ENCODE measurements around the gene ATP6V1C2. TPM values are rescaled to one million over a fixed set of nuclear protein-coding genes. Genes with fewer than 3 reads are reported as not detected.

ATP6V1C2 gene
- total and polyA plus RNA-seq, 9 of the 15 experiments (the other 6 are each of a cell fraction or from before 2014, with no cell fraction given), result 0.01 to 0.31 (median 0.10) TPM; not detected in 4

- TF ChIP-seq WHSC1 (IDR thresholded peaks at IDR 0.05; ENCODE audit: low read length) (no peak), OTX1 (CRISPR knock-in tag; IDR thresholded peaks at IDR 0.05) (no peak), NFIC (IDR thresholded peaks at IDR 0.05) (no peak), ZNF778 (CRISPR knock-in tag; IDR thresholded peaks at IDR 0.05) (no peak), FOXK1 (CRISPR knock-in tag; IDR thresholded peaks at IDR 0.05; ENCODE audit: borderline replicate concordance) (no peak), ZBTB17 (CRISPR knock-in tag; IDR thresholded peaks at IDR 0.05) (no peak), RAD51 (IDR thresholded peaks at IDR 0.05; ENCODE audit: borderline replicate concordance, low read depth) (no peak), CBX3 (IDR thresholded peaks at IDR 0.05; ENCODE audit: borderline replicate concordance in 1 of 2, low read length in 2 of 2) (no peak), SIRT6 (IDR thresholded peaks at IDR 0.05; ENCODE audit: low read depth, low read length) (no peak), TOE1 (IDR thresholded peaks at IDR 0.05; ENCODE audit: borderline replicate concordance) (no peak), TOE1 (CRISPR knock-in tag; IDR thresholded peaks at IDR 0.05; ENCODE audit: borderline replicate concordance, low read depth) (no peak), ZFP36 (IDR thresholded peaks at IDR 0.05; ENCODE audit: low read depth, low read length, partially characterized antibody) (peak; percentile 75), ZNF583 (CRISPR knock-in tag; IDR thresholded peaks at IDR 0.05) (no peak), ZNF280B (CRISPR knock-in tag; IDR thresholded peaks at IDR 0.05) (no peak), SAP30 (IDR thresholded peaks at IDR 0.05; ENCODE audit: borderline replicate concordance, insufficient read depth, low read depth, low read length, poor library complexity, severe bottlenecking) (no peak), ZNF445 (CRISPR knock-in tag; IDR thresholded peaks at IDR 0.05; ENCODE audit: low read depth) (no peak), FOXP1 (CRISPR knock-in tag; IDR thresholded peaks at IDR 0.05) (peak; percentile 51; the same call in 1 of the 2 replicates), ETV6 (IDR thresholded peaks at IDR 0.05; ENCODE audit: borderline replicate concordance in 1 of 2, low read depth in 2 of 2, low read length in 1 of 2) (no peak), ETV6 (CRISPR knock-in tag; IDR thresholded peaks at IDR 0.05; ENCODE audit: borderline replicate concordance) (no peak), RBM34 (IDR thresholded peaks at IDR 0.05; ENCODE audit: borderline replicate concordance, insufficient read depth, low read length) (no peak), BRD4 (IDR thresholded peaks at IDR 0.05) (peak; percentile 24; the same call in 1 of the 2 replicates), DIDO1 (tag; IDR thresholded peaks at IDR 0.05; ENCODE audit: low read depth) (no peak)
- TF ChIP-seq, protein P1, sequence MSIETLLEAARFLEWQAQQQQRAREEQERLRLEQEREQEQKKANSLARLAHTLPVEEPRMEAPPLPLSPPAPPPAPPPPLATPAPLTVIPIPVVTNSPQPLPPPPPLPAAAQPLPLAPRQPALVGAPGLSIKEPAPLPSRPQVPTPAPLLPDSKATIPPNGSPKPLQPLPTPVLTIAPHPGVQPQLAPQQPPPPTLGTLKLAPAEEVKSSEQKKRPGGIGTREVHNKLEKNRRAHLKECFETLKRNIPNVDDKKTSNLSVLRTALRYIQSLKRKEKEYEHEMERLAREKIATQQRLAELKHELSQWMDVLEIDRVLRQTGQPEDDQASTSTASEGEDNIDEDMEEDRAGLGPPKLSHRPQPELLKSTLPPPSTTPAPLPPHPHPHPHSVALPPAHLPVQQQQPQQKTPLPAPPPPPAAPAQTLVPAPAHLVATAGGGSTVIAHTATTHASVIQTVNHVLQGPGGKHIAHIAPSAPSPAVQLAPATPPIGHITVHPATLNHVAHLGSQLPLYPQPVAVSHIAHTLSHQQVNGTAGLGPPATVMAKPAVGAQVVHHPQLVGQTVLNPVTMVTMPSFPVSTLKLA (conservative IDR thresholded peaks at IDR 0.05), result 0 out of 4 replicates have a peak, but pooled peaks of 1 of the 2 experiments have one; percentile 11
- TF ChIP-seq, protein P2, sequence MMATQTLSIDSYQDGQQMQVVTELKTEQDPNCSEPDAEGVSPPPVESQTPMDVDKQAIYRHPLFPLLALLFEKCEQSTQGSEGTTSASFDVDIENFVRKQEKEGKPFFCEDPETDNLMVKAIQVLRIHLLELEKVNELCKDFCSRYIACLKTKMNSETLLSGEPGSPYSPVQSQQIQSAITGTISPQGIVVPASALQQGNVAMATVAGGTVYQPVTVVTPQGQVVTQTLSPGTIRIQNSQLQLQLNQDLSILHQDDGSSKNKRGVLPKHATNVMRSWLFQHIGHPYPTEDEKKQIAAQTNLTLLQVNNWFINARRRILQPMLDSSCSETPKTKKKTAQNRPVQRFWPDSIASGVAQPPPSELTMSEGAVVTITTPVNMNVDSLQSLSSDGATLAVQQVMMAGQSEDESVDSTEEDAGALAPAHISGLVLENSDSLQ (IDR thresholded peaks at IDR 0.05), result no peak
- TF ChIP-seq, protein P3, sequence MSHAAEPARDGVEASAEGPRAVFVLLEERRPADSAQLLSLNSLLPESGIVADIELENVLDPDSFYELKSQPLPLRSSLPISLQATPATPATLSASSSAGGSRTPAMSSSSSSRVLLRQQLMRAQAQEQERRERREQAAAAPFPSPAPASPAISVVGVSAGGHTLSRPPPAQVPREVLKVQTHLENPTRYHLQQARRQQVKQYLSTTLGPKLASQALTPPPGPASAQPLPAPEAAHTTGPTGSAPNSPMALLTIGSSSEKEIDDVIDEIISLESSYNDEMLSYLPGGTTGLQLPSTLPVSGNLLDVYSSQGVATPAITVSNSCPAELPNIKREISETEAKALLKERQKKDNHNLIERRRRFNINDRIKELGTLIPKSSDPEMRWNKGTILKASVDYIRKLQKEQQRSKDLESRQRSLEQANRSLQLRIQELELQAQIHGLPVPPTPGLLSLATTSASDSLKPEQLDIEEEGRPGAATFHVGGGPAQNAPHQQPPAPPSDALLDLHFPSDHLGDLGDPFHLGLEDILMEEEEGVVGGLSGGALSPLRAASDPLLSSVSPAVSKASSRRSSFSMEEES (CRISPR knock-in tag; IDR thresholded peaks at IDR 0.05), result no peak
These were observed 90.1 kb downstream of the ATP6V1C2 start (continued) for GRCh38 chr2:10811517-10811916.

Data from K562 (cell line).